Panc1 (cell line): Measurements from ENCODE around the gene APEH. TPM values are rescaled to one million over a fixed set of nuclear protein-coding genes. Genes with fewer than 3 reads are reported as not detected.
"Not testable (repeated sequence)": the region's sequence is repeated elsewhere in the genome, so short reads cannot be mapped to it uniquely, and the experiment has no call there.

Source experiments
- ATAC-seq: fragments of 200-7000 bp; cut with Tn5 transposase; 2 replicates; pipeline ENCODE4 v1.9.1; 2020; ENCODE audit warnings: mild to moderate bottlenecking, moderate library complexity
- BruUV-seq: library from RNA; stranded (reverse); fragments of 400-500 nt; replicated peaks from 2 replicates; lab custom pipeline; 2021; lab: Mats Ljungman, UMichigan
- CTCF ChIA-PET: fragments of 300-600 bp; sonication (Branson Sonifier 250); formaldehyde crosslinking; loops from one replicate; lab custom pipeline; 2022; ENCODE audit warnings: antibody characterized with exemption; lab: Charles Lee
- POLR2A ChIA-PET: fragments of 300-600 bp; sonication (Branson Sonifier 250); formaldehyde crosslinking; loops from one replicate; lab custom pipeline; 2022; ENCODE audit warnings: antibody characterized with exemption; lab: Charles Lee
- DNase-seq: peaks from one replicate; pipeline ENCODE4 v3.0.0-alpha.2; 2010; ENCODE audit warnings: low read depth, low spot score
- H3K27ac ChIP-seq: 2 replicates; pipeline ENCODE4 v1.5.1; 2011; ENCODE audit warnings: mild to moderate bottlenecking, low read length, inconsistent platforms
- H3K27me3 ChIP-seq: fragments of 200-500 bp; sonication (Bioruptor generic); 2 replicates; pipeline ENCODE4 v1.6.0; 2014; ENCODE audit warnings: low read length, inconsistent platforms; ENCODE audit not compliant: control insufficient read depth, insufficient read depth
- H3K36me3 ChIP-seq: fragments of 200-500 bp; sonication (Bioruptor generic); 2 replicates; pipeline ENCODE4 v1.5.1; 2014; ENCODE audit warnings: inconsistent platforms, mild to moderate bottlenecking, low read length, moderate library complexity; ENCODE audit not compliant: control insufficient read depth, insufficient read depth
- H3K4me1 ChIP-seq: 2 replicates; pipeline ENCODE4 v1.5.1; 2011; ENCODE audit warnings: inconsistent platforms, mild to moderate bottlenecking, low read length, moderate library complexity; ENCODE audit not compliant: control insufficient read depth, insufficient read depth
- H3K4me3 ChIP-seq, 2 experiments: 2 replicates each; pipeline ENCODE4 v1.5.1; 2011 to 2012; ENCODE audit warnings: low read depth in 2 of 2, low read length in 2 of 2, mild to moderate bottlenecking in 2 of 2, inconsistent platforms in 1 of 2, moderate library complexity in 1 of 2
- H3K9me3 ChIP-seq: fragments of 200-500 bp; sonication (Bioruptor generic); 2 replicates; pipeline ENCODE4 v1.5.1; 2014; ENCODE audit warnings: low read depth, mild to moderate bottlenecking, inconsistent platforms, low read length, moderate library complexity; ENCODE audit not compliant: control insufficient read depth, insufficient read depth
- POLR2AphosphoS5 ChIP-seq: IDR thresholded peaks from 2 replicates; pipeline ENCODE4 v1.6.1; 2012; ENCODE audit warnings: mild to moderate bottlenecking, low read depth, low read length, moderate library complexity
- SIN3A ChIP-seq: IDR thresholded peaks from 2 replicates; pipeline ENCODE4 v1.6.1; 2012; ENCODE audit warnings: low read depth, mild to moderate bottlenecking, low read length, moderate library complexity, borderline replicate concordance; ENCODE audit not compliant: insufficient read depth
- TCF7L2 ChIP-seq: IDR thresholded peaks from 2 replicates; pipeline ENCODE4 v1.6.1; 2011; ENCODE audit warnings: mild to moderate bottlenecking, low read depth, low read length, inconsistent platforms
- in situ Hi-C: cut with HindIII; loops from 2 replicates; pipeline ENCODE4 v1.10.0; 2016; ENCODE audit warnings: low sequenced_read_pairs, low pct_unique_long_range_greater_than_20kb
- intact Hi-C: fragments of 100-400 bp; cut with micrococcal nuclease; formaldehyde crosslinking; loops from one replicate; pipeline ENCODE4 v1.10.0; 2022; ENCODE audit not compliant: unreplicated experiment
- total RNA-seq: library from RNA; stranded (reverse); gene quantifications from one replicate; pipeline ENCODE4 v1.2.1, GENCODE V29; 2021; ENCODE audit not compliant: unreplicated experiment
- TF ChIP-seq, protein P1 (sequence below), 2 experiments: IDR thresholded peaks; 2 replicates each; pipeline ENCODE4 v1.6.1; 2011 to 2012; ENCODE audit warnings: low read depth in 2 of 2, control low read depth in 1 of 2, low read length in 1 of 2, mild to moderate bottlenecking in 1 of 2, moderate library complexity in 1 of 2; ENCODE audit not compliant: insufficient read depth in 1 of 2
- TF ChIP-seq, protein P2 (sequence below): fragments of 450-650 bp; IDR thresholded peaks from 2 replicates; pipeline ENCODE4 v1.5.1; 2017; ENCODE audit warnings: mild to moderate bottlenecking

The APEH gene
- total RNA-seq, 1 experiment from 2014 or later: 131 TPM

DNA sequence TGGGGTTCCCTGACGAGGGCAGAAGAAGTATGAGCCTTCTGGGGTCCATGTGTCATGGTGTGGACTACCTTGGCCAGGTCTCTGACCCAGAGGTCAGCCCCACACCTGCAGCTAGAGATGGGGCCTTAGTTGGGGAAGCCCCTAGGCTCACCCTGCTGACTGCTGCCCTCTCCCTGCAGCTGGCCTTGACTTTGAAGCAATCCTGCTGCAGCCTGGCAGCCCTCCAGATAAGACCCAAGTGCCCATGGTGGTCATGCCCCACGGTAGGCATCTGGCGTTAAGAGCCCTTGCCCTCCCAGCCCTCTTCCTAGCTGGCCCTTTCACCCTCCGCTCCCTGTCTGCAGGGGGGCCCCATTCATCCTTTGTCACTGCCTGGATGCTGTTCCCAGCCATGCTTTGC lies 7.4 kb downstream of the APEH start:
- DNase-seq: no peak
- H3K4me1 ChIP-seq: no peaks in the 10 kb centered on the region
- CTCF ChIA-PET: no interaction called here
- H3K27ac ChIP-seq: no peak overlapping the region
- TF ChIP-seq SIN3A (no peak), TCF7L2 (no peak)
- TF ChIP-seq, protein P1, sequence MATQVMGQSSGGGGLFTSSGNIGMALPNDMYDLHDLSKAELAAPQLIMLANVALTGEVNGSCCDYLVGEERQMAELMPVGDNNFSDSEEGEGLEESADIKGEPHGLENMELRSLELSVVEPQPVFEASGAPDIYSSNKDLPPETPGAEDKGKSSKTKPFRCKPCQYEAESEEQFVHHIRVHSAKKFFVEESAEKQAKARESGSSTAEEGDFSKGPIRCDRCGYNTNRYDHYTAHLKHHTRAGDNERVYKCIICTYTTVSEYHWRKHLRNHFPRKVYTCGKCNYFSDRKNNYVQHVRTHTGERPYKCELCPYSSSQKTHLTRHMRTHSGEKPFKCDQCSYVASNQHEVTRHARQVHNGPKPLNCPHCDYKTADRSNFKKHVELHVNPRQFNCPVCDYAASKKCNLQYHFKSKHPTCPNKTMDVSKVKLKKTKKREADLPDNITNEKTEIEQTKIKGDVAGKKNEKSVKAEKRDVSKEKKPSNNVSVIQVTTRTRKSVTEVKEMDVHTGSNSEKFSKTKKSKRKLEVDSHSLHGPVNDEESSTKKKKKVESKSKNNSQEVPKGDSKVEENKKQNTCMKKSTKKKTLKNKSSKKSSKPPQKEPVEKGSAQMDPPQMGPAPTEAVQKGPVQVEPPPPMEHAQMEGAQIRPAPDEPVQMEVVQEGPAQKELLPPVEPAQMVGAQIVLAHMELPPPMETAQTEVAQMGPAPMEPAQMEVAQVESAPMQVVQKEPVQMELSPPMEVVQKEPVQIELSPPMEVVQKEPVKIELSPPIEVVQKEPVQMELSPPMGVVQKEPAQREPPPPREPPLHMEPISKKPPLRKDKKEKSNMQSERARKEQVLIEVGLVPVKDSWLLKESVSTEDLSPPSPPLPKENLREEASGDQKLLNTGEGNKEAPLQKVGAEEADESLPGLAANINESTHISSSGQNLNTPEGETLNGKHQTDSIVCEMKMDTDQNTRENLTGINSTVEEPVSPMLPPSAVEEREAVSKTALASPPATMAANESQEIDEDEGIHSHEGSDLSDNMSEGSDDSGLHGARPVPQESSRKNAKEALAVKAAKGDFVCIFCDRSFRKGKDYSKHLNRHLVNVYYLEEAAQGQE (IDR thresholded peaks at IDR 0.05; ENCODE audit: insufficient read depth in 1 of 2, low read depth in 2 of 2, low read length in 1 of 2): no peak
- no peak for ATAC-seq
- no TSS peak for BruUV-seq
- no peak overlapping the region for H3K4me3 ChIP-seq
- no peaks in the 10 kb centered on the region for H3K27me3 ChIP-seq
- POLR2A ChIA-PET: no interaction called here
- no peaks in the 10 kb centered on the region for H3K9me3 ChIP-seq
- in situ Hi-C loops: no loop called here
- no peaks in the 10 kb centered on the region for H3K36me3 ChIP-seq
- intact Hi-C loops: no loop called here

DNA sequence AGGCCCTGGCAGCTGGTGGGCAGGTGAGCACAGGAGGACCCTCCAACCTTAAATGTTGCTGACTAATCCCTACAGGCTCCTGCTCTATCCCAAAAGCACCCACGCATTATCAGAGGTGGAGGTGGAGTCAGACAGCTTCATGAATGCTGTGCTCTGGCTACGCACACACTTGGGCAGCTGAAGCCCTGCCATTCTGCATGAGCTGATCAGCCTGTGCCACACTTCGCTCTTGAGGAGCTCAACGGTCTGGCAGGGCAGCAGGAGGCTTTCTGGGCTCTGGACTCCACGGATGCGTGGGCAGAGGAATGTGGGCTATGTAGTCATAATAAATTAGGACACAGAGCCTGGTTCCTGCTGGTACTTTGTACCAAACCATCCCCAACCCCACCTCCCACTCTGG lies 9.0 kb downstream of the APEH start:
- Histone ChIP-seq H3K27me3 (no peaks in the 10 kb centered on the region), H3K4me1 (no peaks in the 10 kb centered on the region), H3K36me3 (no peaks in the 10 kb centered on the region), H3K4me3 (no peak overlapping the region), H3K9me3 (no peaks in the 10 kb centered on the region), H3K27ac (no peak overlapping the region)
- ChIA-PET CTCF (no interaction called here), POLR2A (no interaction called here)
- TF ChIP-seq, protein P2, sequence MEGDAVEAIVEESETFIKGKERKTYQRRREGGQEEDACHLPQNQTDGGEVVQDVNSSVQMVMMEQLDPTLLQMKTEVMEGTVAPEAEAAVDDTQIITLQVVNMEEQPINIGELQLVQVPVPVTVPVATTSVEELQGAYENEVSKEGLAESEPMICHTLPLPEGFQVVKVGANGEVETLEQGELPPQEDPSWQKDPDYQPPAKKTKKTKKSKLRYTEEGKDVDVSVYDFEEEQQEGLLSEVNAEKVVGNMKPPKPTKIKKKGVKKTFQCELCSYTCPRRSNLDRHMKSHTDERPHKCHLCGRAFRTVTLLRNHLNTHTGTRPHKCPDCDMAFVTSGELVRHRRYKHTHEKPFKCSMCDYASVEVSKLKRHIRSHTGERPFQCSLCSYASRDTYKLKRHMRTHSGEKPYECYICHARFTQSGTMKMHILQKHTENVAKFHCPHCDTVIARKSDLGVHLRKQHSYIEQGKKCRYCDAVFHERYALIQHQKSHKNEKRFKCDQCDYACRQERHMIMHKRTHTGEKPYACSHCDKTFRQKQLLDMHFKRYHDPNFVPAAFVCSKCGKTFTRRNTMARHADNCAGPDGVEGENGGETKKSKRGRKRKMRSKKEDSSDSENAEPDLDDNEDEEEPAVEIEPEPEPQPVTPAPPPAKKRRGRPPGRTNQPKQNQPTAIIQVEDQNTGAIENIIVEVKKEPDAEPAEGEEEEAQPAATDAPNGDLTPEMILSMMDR: no peak
- TF ChIP-seq, protein P1 (IDR thresholded peaks at IDR 0.05; ENCODE audit: insufficient read depth in 1 of 2, low read depth in 2 of 2, low read length in 1 of 2): no peak
- TF ChIP-seq POLR2AphosphoS5 (no peak), SIN3A (no peak), TCF7L2 (no peak)
- ATAC-seq (no peak), DNase-seq (no peak)
- intact Hi-C loops: no loop called here
- no TSS peak for BruUV-seq
- in situ Hi-C loops: no loop called here

DNA sequence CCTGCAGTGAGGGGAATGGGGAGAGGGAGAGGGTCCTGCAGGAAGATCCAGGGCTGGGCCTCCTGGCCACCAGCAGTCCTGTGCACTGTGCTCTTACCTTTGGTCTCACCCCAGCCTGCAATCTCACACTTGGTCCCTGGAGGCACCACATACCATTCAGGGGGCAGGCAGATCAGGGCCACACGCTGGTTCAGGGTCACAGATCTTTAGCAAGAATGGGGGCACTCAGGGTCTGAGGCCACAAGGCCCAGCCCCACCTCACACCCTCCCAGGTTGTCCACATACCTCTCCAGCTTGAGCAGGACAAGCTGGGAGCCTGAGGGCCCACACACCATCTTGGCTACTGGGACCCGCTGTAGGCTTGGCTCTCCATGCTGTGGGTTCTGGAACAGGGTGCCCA lies 10.3 kb downstream of the APEH start:
- H3K9me3 ChIP-seq, BruUV-seq, intact Hi-C loops, POLR2A ChIA-PET, H3K27me3 ChIP-seq, in situ Hi-C loops, H3K36me3 ChIP-seq, H3K27ac ChIP-seq, ATAC-seq, H3K4me1 ChIP-seq, DNase-seq, H3K4me3 ChIP-seq: not testable (repeated sequence)
- CTCF ChIA-PET: interaction anchor here (0.6 kb wide), 1 partner anchor 119 kb away, joined by 10 read pairs; the partner anchor contains the start of gene INKA1

DNA sequence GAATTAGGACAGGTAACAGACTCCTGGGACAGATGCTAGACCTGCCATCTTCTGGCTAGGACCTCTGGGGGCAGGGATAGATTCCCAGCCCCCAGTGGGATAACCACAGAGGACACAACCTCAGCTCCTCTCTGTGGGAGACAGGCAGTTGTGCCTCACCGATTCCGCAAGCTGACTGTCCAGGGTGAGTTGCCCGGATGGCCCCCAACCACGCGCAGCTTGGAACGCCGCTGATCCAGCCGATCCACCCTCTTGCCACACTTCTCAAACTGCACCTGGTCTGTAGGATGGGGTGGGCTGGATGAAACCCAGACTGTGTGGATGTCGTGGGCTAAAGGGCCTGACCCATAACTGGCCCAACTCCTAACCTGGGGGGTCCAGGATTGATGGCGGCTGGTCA lies 11.0 kb downstream of the APEH start:
- H3K4me1 ChIP-seq, H3K27me3 ChIP-seq, intact Hi-C loops, in situ Hi-C loops, BruUV-seq, ATAC-seq, DNase-seq, POLR2A ChIA-PET, H3K9me3 ChIP-seq, CTCF ChIA-PET, H3K36me3 ChIP-seq, H3K4me3 ChIP-seq, H3K27ac ChIP-seq: not testable (repeated sequence)
